IMR-90 (cell line): ENCODE data around the gene KRT7. TPM values are rescaled to one million over a fixed set of nuclear protein-coding genes. Genes with fewer than 3 reads are reported as not detected.

ENCODE experiments used
- ATAC-seq: fragments of 200-7000 bp; cut with Tn5 transposase; 2 replicates; pipeline ENCODE4 v1.9.1; 2020; ENCODE audit warnings: low read depth, mild to moderate bottlenecking, moderate library complexity
- BruUV-seq: library from RNA; stranded (reverse); fragments of 400-500 nt; replicated peaks from 2 replicates; lab custom pipeline; 2021; lab: Mats Ljungman, UMichigan
- CTCF ChIA-PET: fragments of 300-600 bp; formaldehyde crosslinking; extraction: SDS; loops from one replicate; lab custom pipeline; 2021; ENCODE audit warnings: antibody characterized with exemption; lab: Yijun Ruan, JAX
- POLR2A ChIA-PET: fragments of 300-600 bp; sonication (Branson Sonifier 250); formaldehyde crosslinking; loops from one replicate; lab custom pipeline; 2022; ENCODE audit warnings: antibody characterized with exemption; ENCODE audit not compliant: unreplicated experiment; lab: Charles Lee
- DNase-seq: peaks from one replicate; pipeline ENCODE4 v3.0.0; 2013
- H2AFZ ChIP-seq: replicated peaks from 2 replicates; pipeline ENCODE3; 2013; ENCODE audit warnings: low read length, mild to moderate bottlenecking; ENCODE audit not compliant: poor library complexity
- H2AK5ac ChIP-seq: 2 replicates; pipeline ENCODE4 v1.6.1; 2013; ENCODE audit warnings: low read depth, low read length, inconsistent platforms
- H2AK9ac ChIP-seq: replicated peaks from 2 replicates; pipeline ENCODE3; 2013; ENCODE audit warnings: mild to moderate bottlenecking, low read depth, low read length, moderate library complexity; ENCODE audit not compliant: poor library complexity
- H2BK120ac ChIP-seq: 2 replicates; pipeline ENCODE4 v1.6.1; 2013; ENCODE audit warnings: low read depth, low read length, inconsistent platforms
- H2BK15ac ChIP-seq: 3 replicates; pipeline ENCODE4 v1.6.1; 2013; ENCODE audit warnings: low read depth, low read length, inconsistent platforms
- H2BK20ac ChIP-seq: 2 replicates; pipeline ENCODE4 v1.6.1; 2013; ENCODE audit warnings: low read depth, mild to moderate bottlenecking, inconsistent platforms, low read length, moderate library complexity
- H2BK5ac ChIP-seq: 2 replicates; pipeline ENCODE4 v1.6.1; 2013; ENCODE audit warnings: mild to moderate bottlenecking, low read depth, low read length, inconsistent platforms; ENCODE audit not compliant: poor library complexity, severe bottlenecking
- H3K14ac ChIP-seq: replicated peaks from 2 replicates; pipeline ENCODE4 v1.6.1; 2013; ENCODE audit warnings: low read depth, low read length, inconsistent platforms
- H3K18ac ChIP-seq: 2 replicates; pipeline ENCODE4 v1.6.1; 2013; ENCODE audit warnings: low read depth, low read length, control low read depth
- H3K23ac ChIP-seq: 2 replicates; pipeline ENCODE4 v1.6.1; 2013; ENCODE audit warnings: low read depth, low read length, inconsistent platforms
- H3K27ac ChIP-seq: 2 replicates; pipeline ENCODE4 v1.5.1; 2013; ENCODE audit warnings: mild to moderate bottlenecking, control low read depth, low read length; ENCODE audit not compliant: insufficient read depth
- H3K27me3 ChIP-seq: 2 replicates; pipeline ENCODE4 v1.6.1; 2013; ENCODE audit warnings: low read length; ENCODE audit not compliant: control insufficient read depth, insufficient read depth
- H3K36me3 ChIP-seq: 2 replicates; pipeline ENCODE4 v1.6.1; 2013; ENCODE audit warnings: low read length, mixed read lengths; ENCODE audit not compliant: control insufficient read depth, insufficient read depth
- H3K4ac ChIP-seq: 2 replicates; pipeline ENCODE4 v1.6.1; 2013; ENCODE audit warnings: low read depth, low read length, inconsistent platforms
- H3K4me1 ChIP-seq: 2 replicates; pipeline ENCODE4 v1.6.1; 2013; ENCODE audit warnings: low read length, mixed read lengths; ENCODE audit not compliant: control insufficient read depth, insufficient read depth
- H3K4me2 ChIP-seq: 2 replicates; pipeline ENCODE4 v1.6.1; 2013; ENCODE audit warnings: low read depth, mild to moderate bottlenecking, control low read depth, low read length, moderate library complexity
- H3K4me3 ChIP-seq: 2 replicates; pipeline ENCODE4 v1.5.1; 2013; ENCODE audit warnings: low read depth, mild to moderate bottlenecking, control low read depth, low read length, moderate library complexity; ENCODE audit not compliant: insufficient read depth
- H3K56ac ChIP-seq: 2 replicates; pipeline ENCODE4 v1.6.1; 2013; ENCODE audit warnings: low read length, inconsistent platforms; ENCODE audit not compliant: insufficient read depth; ENCODE audit errors: extremely low read depth
- H3K79me1 ChIP-seq, 2 experiments: 2 replicates each; pipeline ENCODE4 v1.6.1; 2013; ENCODE audit warnings: low read length in 2 of 2, inconsistent platforms in 1 of 2, low read depth in 1 of 2
- H3K9ac ChIP-seq: 2 replicates; pipeline ENCODE4 v1.6.1; 2013; ENCODE audit warnings: low read depth, low read length, control low read depth
- H3K9me1 ChIP-seq: 2 replicates; pipeline ENCODE4 v1.6.1; 2013; ENCODE audit warnings: low read length, inconsistent platforms; ENCODE audit not compliant: insufficient read depth
- H3K9me3 ChIP-seq: 2 replicates; pipeline ENCODE4 v1.6.1; 2013; ENCODE audit warnings: low read length; ENCODE audit not compliant: control insufficient read depth, insufficient read depth
- H4K20me1 ChIP-seq: 2 replicates; pipeline ENCODE4 v1.6.1; 2013; ENCODE audit warnings: low read length, inconsistent platforms; ENCODE audit not compliant: insufficient read depth
- H4K5ac ChIP-seq: 2 replicates; pipeline ENCODE4 v1.6.1; 2013; ENCODE audit warnings: mild to moderate bottlenecking, low read depth, low read length, control low read depth
- H4K8ac ChIP-seq, 2 experiments: 2 replicates each; pipeline ENCODE4 v1.6.1; 2013; ENCODE audit warnings: low read depth in 2 of 2, low read length in 2 of 2, control low read depth in 1 of 2, inconsistent platforms in 1 of 2
- H4K91ac ChIP-seq: 2 replicates; pipeline ENCODE4 v1.6.1; 2013; ENCODE audit warnings: low read depth, low read length, inconsistent platforms; ENCODE audit not compliant: insufficient read depth
- NFE2L2 ChIP-seq: fragments of 150-350 bp; IDR thresholded peaks from 2 replicates; pipeline ENCODE4 v1.6.1; 2016; ENCODE audit warnings: low read depth, mild to moderate bottlenecking, low read length
- RCOR1 ChIP-seq: IDR thresholded peaks from 2 replicates; pipeline ENCODE4 v1.6.1; 2012; ENCODE audit warnings: mild to moderate bottlenecking, low read length, improper control_type of control experiment; ENCODE audit not compliant: insufficient replicate concordance
- WGBS, 2 experiments: methylation state at CpG; one replicate each; pipeline versions ENCODE4 v1.1.5 to v1.1.7; 2013; ENCODE audit warnings: missing lambda C conversion rate in 2 of 2; ENCODE audit not compliant: insufficient read length in 1 of 2; ENCODE audit errors: extremely low coverage in 2 of 2; 5-methylcytosine and 5-hydroxymethylcytosine counted together
- dilution Hi-C: fragments of 300-500 bp; cut with HindIII; formaldehyde crosslinking; loops from one replicate; pipeline ENCODE4 v1.14.3; 2018; ENCODE audit warnings: low sequenced_read_pairs; ENCODE audit not compliant: unreplicated experiment
- in situ Hi-C: fragments of 300-500 bp; cut with MboI; formaldehyde crosslinking; loops from 3 replicates; pipeline ENCODE4 v1.14.3; 2019; ENCODE audit warnings: low sequenced_read_pairs, inconsistent platforms, mixed read lengths
- intact Hi-C: fragments of 100-400 bp; cut with micrococcal nuclease; formaldehyde crosslinking; loops from 2 replicates; pipeline ENCODE4 v1.10.0; 2022
- polyA plus RNA-seq, 3 experiments: library from polyadenylated mRNA; depleted of rRNA; stranded (reverse); fragments of >200 nt; gene quantifications; 2 replicates each; pipeline ENCODE4 v1.2.3, GENCODE V29; 2012; ENCODE audit warnings: low replicate concordance in 1 of 3
- total RNA-seq: library from RNA; depleted of rRNA; stranded (reverse); fragments of >200 nt; gene quantifications from 2 replicates; pipeline ENCODE4 v1.2.3, GENCODE V29; 2012

The KRT7 gene
- total and polyA plus RNA-seq, 2 of the 4 experiments (the other 2 are of a cell fraction), result 0.54 to 1.7 TPM

- H4K5ac ChIP-seq, result no peak overlapping the region
- in situ Hi-C loops, result no loop called here
Measured at GRCh38 chr12:52216807-52217206, 16.2 kb upstream of the KRT7 start.

More at GRCh38 chr12:52216807-52217206, 16.2 kb upstream of the KRT7 start:
- WGBS, 2 experiments, result no CpG with 5 or more reads among the region's 1 CpG
- ChIA-PET POLR2A (interaction anchor here (0.6 kb wide), 1 partner anchor 92 kb away, joined by 6 read pairs; no protein-coding TSS in a partner anchor), CTCF (no interaction called here)
- Histone ChIP-seq H2BK20ac (no peak overlapping the region), H3K14ac (no peak overlapping the region), H3K9ac (no peak overlapping the region), H2BK5ac (no peak overlapping the region), H2AK9ac (no peak overlapping the region), H4K20me1 (no peaks in the 10 kb centered on the region), H3K27me3 (no peaks in the 10 kb centered on the region), H3K27ac (no peak overlapping the region), H3K4me3 (no peak overlapping the region), H3K23ac (no peak overlapping the region), H2AK5ac (no peak overlapping the region), H2BK120ac (no peak overlapping the region), H3K9me1 (peaks cover 18% of the 10 kb centered on the region), H3K4ac (peak overlapping the region; percentile 21; the same call in 1 of the 2 replicates), H3K4me1 (peaks cover 7% of the 10 kb centered on the region), H4K91ac (no peak overlapping the region), H3K18ac (no peak overlapping the region), H3K56ac (no peak overlapping the region), H3K9me3 (no peaks in the 10 kb centered on the region), H3K36me3 (no peaks in the 10 kb centered on the region), H3K4me2 (no peak overlapping the region), H3K79me1 (no peaks in the 10 kb centered on the region), H2AFZ (no peak overlapping the region), H2BK15ac (no peak overlapping the region), H4K8ac (no peak overlapping the region)
- BruUV-seq, result no TSS peak
- ATAC-seq (no peak), DNase-seq (no peak)
- TF ChIP-seq RCOR1 (no peak), NFE2L2 (no peak)
- intact Hi-C loops, result loop anchor here (10.0 kb wide), 1 partner anchor 658 kb away; no protein-coding TSS in a partner anchor
- dilution Hi-C loops, result no loop called here
